Measurements from ENCODE around the gene FXR1.

DNA sequence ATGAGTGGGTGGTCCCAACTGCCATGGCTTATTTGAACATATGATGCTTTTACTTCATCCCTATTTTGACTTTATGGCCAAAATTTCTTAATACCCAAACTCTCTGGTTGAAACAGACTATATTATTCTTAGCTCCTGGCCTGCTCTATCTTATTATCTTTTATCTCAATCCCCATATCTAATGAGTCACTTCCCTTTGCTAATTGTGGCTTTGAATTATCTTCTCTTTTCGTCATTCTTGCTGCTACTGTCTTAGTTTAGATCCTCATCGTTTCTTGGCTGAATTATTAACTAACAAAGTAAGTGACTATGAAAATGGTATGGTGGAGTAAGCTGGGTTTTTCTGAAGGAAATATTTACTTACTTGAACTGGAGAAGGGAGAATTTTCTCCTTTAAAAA is 105.2 kb downstream of the FXR1 start:
- TF ChIP-seq BHLHE40 (IDR thresholded peaks at IDR 0.05; ENCODE audit: borderline replicate concordance) (no peak), SP1 (IDR thresholded peaks at IDR 0.05) (no peak), LEF1 (IDR thresholded peaks at IDR 0.05; ENCODE audit: borderline replicate concordance) (no peak), SUZ12 (IDR thresholded peaks at IDR 0.05) (no peak), HDGF (IDR thresholded peaks at IDR 0.05; ENCODE audit: borderline replicate concordance) (no peak), FOXA1 (IDR thresholded peaks at IDR 0.05) (no peak)
